SHP77 (cell line): Measurements from ENCODE around the gene MYMX.

ENCODE experiments used
- DNase-seq, 2 experiments: peaks; one replicate each; lab custom pipeline; 2025; lab: John Stamatoyannopoulos, UW

The MYMX gene

GRCh38 chr6:44232676-44233566 lies 16.2 kb downstream of the MYMX start:
- no peak for DNase-seq

DNA sequence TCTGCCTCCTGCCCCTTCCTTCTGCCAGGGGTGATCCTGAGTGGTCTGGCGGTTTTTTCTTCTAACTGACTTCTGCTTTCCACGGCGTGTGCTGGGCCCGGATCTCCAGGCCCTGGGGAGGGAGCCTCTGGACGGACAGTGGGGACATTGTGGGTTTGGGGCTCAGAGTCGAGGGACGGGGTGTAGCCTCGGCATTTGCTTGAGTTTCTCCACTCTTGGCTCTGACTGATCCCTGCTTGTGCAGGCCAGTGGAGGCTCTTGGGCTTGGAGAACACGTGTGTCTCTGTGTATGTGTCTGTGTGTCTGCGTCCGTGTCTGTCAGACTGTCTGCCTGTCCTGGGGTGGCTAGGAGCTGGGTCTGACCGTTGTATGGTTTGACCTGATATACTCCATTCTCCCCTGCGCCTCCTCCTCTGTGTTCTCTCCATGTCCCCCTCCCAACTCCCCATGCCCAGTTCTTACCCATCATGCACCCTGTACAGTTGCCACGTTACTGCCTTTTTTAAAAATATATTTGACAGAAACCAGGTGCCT lies 16.9 kb downstream of the MYMX start:
- DNase-seq = no peak

DNA sequence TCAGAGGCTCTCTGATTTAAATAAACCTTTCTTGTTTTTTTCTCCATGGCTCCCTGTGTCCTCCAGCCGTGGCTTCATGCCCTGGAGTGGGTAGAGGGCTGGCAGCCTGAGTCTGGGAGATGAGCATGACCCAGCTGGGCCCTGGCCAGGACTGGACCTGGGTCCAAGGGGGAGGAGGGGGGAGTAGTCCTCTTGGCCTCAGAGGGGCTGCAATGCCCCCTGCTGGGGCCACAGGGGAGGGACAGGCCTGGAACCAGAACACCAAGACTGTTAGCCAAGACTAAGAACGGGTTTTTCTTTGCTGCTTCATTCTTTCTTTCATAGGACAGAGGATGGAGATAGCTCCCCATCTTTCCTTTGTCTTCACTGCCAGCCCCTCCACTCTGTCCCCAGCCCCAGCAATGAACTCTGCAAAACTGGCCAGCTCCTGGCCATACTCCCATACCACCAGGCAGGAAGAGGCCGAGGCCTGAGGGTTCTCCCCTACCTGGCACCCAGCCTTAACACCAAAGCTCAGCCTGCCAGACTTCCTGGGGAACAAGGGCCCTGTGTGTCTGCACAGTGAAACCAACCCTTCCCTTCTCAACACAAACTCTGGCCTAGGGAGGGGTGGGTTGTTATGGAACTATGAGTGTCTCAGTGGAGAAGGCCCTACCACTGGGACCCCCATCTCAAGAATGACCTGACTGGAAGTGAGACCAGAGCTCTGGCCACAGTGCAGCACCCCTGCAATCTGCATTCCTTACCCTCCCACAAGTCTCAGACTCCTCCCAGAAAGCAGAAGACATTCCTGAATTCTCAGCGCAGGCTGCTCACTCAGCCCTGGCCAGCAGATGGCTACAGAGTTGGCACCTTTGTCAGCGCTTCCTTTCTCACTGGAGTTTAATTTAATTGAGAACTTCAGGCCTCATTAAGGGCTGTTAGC lies 17.6 kb downstream of the MYMX start:
- DNase-seq = peak; percentile 34 to 42

DNA sequence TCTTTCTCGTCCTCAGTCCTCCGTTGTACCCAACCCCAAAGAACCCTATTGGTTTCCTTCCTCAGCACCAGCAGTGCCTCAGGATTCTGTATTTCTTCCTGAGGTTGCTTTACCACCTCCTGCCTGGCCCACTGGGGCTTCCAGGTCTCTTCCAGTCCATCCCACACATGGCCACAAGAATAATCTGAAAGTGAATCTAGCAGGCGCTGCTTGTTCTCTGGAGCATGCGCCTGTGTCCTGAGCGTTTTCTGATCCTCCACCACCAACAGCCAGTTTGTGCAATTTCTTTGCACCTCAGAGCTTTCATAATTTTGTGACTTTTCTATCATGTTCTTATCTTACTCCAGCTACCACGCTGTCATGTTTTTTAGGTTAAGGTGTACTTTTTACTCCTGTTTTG lies 18.5 kb downstream of the MYMX start:
- no peak for DNase-seq

- DNase-seq = no peak
These were observed 19.3 kb downstream of the MYMX start for GRCh38 chr6:44235891-44236516.

- peak; percentile 88 to 92 for DNase-seq
These were observed 20.5 kb downstream of the MYMX start for GRCh38 chr6:44237021-44237812.

- peak; percentile 33 to 63 for DNase-seq
These were observed 21.2 kb downstream of the MYMX start for GRCh38 chr6:44237813-44238433.

- DNase-seq = peak in 1 of 2 experiments; percentile 28
These were observed 22.1 kb downstream of the MYMX start for GRCh38 chr6:44238687-44239350.

DNA sequence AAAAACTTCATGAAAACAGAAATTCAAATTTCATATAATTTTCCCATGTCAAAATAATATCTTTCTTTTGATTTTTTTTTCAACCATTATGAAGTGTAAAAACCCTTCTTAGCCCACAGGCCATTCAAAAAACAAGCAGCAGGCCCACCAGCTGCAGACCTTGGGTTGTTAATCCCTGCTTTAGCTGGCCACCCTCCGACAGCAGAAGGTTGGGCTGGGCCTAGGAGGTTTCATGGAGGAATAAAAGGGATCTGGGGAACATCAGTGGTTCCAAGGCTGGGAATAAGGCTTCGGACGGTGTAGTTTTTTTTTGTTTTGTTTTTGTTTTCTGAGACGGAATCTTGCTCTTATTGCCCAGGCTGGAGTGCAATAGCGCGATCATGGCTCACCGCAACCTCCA lies 26.6 kb downstream of the MYMX start:
- no peak for DNase-seq

- no peak for DNase-seq
These were observed 28.7 kb downstream of the MYMX start for GRCh38 chr6:44245391-44245911.

- peak; percentile 76 to 94 for DNase-seq
These were observed 29.4 kb downstream of the MYMX start for GRCh38 chr6:44245912-44246662.

DNA sequence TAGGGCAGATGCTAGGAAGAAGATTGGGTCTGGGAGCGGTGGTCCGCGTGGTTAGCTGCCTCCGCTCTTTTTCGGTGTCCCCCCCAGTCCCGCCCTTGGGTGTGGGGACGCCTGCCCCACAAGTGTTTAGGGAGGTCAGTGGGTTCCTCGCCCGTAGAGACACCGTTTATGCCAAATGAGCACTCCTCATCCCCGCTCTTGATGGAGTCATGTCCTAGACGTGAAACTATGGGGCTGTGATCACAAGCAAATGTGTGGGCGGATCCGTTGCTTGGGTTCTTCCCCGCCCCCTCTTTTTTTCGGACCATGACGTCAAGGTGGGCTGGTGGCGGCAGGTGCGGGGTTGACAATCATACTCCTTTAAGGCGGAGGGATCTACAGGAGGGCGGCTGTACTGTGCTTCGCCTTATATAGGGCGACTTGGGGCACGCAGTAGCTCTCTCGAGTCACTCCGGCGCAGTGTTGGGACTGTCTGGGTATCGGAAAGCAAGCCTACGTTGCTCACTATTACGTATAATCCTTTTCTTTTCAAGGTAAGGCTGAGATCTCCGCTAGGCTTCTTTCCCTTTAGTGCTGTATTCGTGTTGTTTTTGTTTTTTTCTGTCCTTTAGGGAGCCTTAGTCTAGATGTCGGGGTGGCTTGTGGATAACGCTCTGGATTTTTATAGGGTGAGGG lies 30.1 kb downstream of the MYMX start, which contains the start of gene HSP90AB1:
TSS of gene HSP90AB1 (plus strand) at position 439 of the 675 bp plus-strand sequence. CDS start 1,529 bp downstream, outside the sequence.
- peak; percentile 96 for DNase-seq

DNA sequence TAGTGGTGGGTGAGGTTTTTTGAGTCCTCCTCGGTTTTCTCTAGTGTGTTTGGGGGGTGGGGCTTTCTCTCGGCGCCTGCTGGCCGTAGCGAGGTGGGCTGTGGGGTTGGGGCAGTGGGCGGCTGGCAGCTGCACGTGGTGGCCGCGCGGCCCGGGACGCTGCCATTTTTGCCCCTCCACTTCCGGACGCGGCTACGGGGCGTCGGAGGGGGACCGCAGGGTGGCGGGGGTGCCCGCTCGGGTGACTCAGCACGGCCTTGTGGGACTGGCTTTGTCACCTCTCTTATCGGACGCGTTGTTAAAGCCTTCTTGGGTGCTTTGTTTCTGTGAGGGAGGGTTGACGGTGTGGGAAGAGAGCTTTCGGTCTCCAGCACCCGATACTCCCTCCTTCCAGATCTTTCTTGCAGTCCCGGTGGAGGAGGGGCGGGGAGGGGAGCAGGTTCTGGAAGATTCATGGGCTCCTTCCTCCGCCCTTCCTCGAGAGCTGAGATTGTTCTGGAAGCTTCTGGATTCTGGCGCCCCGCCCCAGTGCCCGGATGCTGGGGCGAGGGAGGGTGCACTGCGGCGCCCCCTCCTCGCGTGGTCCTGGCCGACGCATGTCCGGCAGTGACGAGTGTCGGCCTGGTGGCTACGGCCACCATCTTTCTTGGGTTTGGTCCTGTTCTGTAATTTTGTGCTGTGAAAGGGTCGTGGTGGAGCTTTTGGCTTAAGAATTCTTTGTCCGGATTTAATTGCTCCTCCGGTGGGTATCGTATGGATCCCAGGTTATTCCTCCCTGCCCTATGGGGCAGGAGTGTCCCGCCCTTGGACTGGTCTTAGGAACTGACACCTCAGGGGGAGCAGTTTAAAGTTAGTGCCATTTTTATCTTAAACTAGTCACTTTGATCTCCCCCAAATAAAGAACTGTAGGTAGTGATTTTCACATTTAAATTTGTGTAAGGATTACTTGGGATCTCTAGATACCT lies 30.9 kb downstream of the MYMX start:
- DNase-seq = no peak

GRCh38 chr6:44248579-44248978 lies 31.9 kb downstream of the MYMX start:
- no peak for DNase-seq

GRCh38 chr6:44249082-44249748 lies 32.5 kb downstream of the MYMX start:
- DNase-seq = no peak

- no peak for DNase-seq
These were observed 33.5 kb downstream of the MYMX start for GRCh38 chr6:44250067-44250717.
